DND-41 (cell line): ENCODE results near the gene ZNF581.

Source experiments
- ATAC-seq: fragments of 200-7000 bp; cut with Tn5 transposase; 3 replicates; pipeline ENCODE4 v1.9.1; 2021; ENCODE audit warnings: low read depth; ENCODE audit not compliant: insufficient read depth
- DNase-seq: peaks from one replicate; pipeline ENCODE4 v3.0.0-alpha.2; 2020
- H2AFZ ChIP-seq: 2 replicates; pipeline ENCODE4 v1.6.0; 2012; ENCODE audit warnings: low read depth, low read length
- H3K27ac ChIP-seq: 2 replicates; pipeline ENCODE4 v1.5.1; 2012; ENCODE audit warnings: low read length, inconsistent platforms
- H3K27me3 ChIP-seq: fragments of 200-600 bp; sonication (generic); 2 replicates; pipeline ENCODE4 v1.6.0; 2012; ENCODE audit warnings: low read length, mild to moderate bottlenecking, inconsistent platforms; ENCODE audit not compliant: insufficient read depth, poor library complexity
- H3K36me3 ChIP-seq: 2 replicates; pipeline ENCODE4 v1.5.1; 2012; ENCODE audit warnings: low read length, inconsistent platforms; ENCODE audit not compliant: insufficient read depth
- H3K4me1 ChIP-seq: 2 replicates; pipeline ENCODE4 v1.5.1; 2012; ENCODE audit warnings: mild to moderate bottlenecking, low read length; ENCODE audit not compliant: insufficient read depth
- H3K4me2 ChIP-seq: 2 replicates; pipeline ENCODE4 v1.6.0; 2012; ENCODE audit warnings: mild to moderate bottlenecking, moderate library complexity, low read length, inconsistent platforms; ENCODE audit not compliant: insufficient read depth
- H3K4me3 ChIP-seq, 2 experiments: fragments of 200-600 bp in 1 of 2; shearing (Covaris generic) in 1 of 2; 2 replicates each; pipeline ENCODE4 v1.5.1; 2012 to 2016; ENCODE audit warnings: inconsistent platforms in 2 of 2, low read length in 2 of 2, mild to moderate bottlenecking in 2 of 2, low read depth in 1 of 2, moderate library complexity in 1 of 2
- H3K79me2 ChIP-seq: 2 replicates; pipeline ENCODE4 v1.6.0; 2012; ENCODE audit warnings: low read length, inconsistent platforms; ENCODE audit not compliant: insufficient read depth
- H3K9ac ChIP-seq: 2 replicates; pipeline ENCODE4 v1.6.0; 2012; ENCODE audit warnings: low read depth, mild to moderate bottlenecking, inconsistent platforms, low read length, moderate library complexity
- H3K9me3 ChIP-seq: 2 replicates; pipeline ENCODE4 v1.5.1; 2012; ENCODE audit warnings: low read length, moderate library complexity, mild to moderate bottlenecking, inconsistent platforms; ENCODE audit not compliant: insufficient read depth, severe bottlenecking
- H4K20me1 ChIP-seq: 2 replicates; pipeline ENCODE4 v1.6.0; 2012; ENCODE audit warnings: low read length; ENCODE audit not compliant: insufficient read depth
- CTCF ChIP-seq: IDR thresholded peaks from 2 replicates; pipeline ENCODE4 v1.5.1; 2012; ENCODE audit warnings: borderline replicate concordance, low read length, moderate library complexity, mild to moderate bottlenecking; ENCODE audit not compliant: poor library complexity, severe bottlenecking; ENCODE audit errors: extremely low read depth
- EZH2 ChIP-seq: IDR thresholded peaks from 3 replicates; pipeline ENCODE4 v1.6.1; 2012; ENCODE audit warnings: borderline replicate concordance, low read depth, mild to moderate bottlenecking, moderate library complexity, low read length, inconsistent platforms; ENCODE audit not compliant: severe bottlenecking

The ZNF581 gene, protein sequence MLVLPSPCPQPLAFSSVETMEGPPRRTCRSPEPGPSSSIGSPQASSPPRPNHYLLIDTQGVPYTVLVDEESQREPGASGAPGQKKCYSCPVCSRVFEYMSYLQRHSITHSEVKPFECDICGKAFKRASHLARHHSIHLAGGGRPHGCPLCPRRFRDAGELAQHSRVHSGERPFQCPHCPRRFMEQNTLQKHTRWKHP

DNA sequence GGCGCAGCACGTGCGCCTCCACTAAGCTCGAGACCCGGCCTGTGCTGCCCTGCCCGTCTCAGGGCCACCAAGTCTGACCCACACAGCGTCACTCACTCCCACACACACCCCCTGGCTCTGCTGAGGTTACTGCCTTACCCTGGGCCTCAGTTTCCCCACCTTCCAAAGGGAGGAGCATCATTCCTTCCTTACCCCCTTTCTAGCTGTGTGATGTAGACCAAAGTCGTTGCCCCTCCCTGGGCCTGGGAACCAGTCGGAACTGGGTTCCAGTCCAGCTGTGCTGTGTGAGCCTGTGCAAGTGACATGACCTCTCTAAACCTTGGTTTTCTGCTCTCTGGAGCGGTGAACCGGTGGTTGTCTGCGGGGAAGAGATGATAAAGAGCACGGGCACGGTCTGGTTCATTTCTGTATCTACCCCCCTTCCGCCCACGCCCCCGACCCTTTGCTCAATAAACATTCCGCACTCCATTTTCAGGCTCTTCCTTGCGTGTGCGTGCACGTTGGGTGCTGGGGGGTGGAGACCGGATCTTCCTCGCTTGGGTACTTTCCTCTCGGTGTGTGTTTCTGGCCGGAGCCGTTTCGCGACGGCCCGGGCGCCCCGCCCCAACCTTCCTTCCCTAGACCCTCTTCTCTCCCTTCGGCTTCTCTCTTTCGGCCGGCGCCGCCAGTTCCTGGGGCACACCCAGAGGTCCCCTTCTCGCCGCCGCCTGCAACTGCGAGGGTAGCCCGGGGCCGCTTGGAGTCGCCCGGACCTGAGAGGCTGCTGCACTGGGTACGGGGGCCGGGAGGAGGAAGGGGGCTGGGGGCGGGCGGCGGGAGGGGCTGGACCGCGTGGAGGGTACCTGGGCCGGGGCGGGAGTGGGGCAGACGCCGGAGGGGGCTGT lies at the start of gene ZNF581:
Gene ZNF581, plus strand, starts transcription at position 647 of the 884 bp plus-strand sequence. CDS start 923 bp downstream, outside the sequence.
- no peaks in the 10 kb centered on the region for H3K9me3 ChIP-seq
- peaks cover 17% of the 10 kb centered on the region; the same call in 1 of the 2 replicates for H4K20me1 ChIP-seq
- H3K4me1 ChIP-seq = peaks cover 69% of the 10 kb centered on the region
- no peaks in the 10 kb centered on the region for H3K27me3 ChIP-seq
- peaks cover 16% of the 10 kb centered on the region for H3K36me3 ChIP-seq
- H3K9ac ChIP-seq = peak within 1 kb of the TSS; percentile 92
- DNase-seq (peak; percentile 83), ATAC-seq (peak; percentile 59)
- H3K79me2 ChIP-seq = peaks cover 71% of the 10 kb centered on the region
- peak within 1 kb of the TSS; percentile 63 for H2AFZ ChIP-seq
- TF ChIP-seq EZH2 (no peak), CTCF (no peak)
- H3K27ac ChIP-seq = peak within 1 kb of the TSS; percentile 73
- H3K4me3 ChIP-seq = peak within 1 kb of the TSS; percentile 98 to 99
- peak within 1 kb of the TSS; percentile 85 for H3K4me2 ChIP-seq

DNA sequence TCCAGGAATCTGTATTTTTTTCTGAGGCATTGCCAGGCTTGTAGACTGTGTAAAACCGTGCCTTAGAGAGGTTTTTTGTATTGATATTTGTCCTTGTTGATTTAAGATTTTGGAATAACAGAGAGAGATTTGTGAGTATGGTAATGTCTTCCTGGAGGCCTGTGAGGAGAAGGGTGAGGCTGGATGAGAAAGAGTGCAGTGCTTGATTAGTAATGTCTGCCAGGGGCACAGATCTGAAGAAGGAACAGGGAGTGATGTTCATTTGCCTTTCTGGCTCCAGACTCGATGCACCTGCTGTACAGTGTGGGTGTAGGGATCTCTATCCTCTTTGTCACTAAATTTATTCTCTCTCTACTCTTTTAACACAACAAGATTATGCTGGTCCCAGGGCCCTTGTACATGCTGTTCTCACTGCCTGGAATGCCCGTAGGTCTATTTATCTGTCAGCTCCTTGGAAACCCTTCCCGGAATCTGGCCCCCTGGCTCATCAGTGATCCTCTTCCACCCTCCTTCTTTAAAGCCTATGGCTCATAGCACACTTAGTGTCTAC lies 48.4 kb upstream of the ZNF581 start:
- H3K36me3 ChIP-seq = peaks cover 44% of the 10 kb centered on the region
- no peak overlapping the region for H3K4me2 ChIP-seq
- no peak for ATAC-seq

DNA sequence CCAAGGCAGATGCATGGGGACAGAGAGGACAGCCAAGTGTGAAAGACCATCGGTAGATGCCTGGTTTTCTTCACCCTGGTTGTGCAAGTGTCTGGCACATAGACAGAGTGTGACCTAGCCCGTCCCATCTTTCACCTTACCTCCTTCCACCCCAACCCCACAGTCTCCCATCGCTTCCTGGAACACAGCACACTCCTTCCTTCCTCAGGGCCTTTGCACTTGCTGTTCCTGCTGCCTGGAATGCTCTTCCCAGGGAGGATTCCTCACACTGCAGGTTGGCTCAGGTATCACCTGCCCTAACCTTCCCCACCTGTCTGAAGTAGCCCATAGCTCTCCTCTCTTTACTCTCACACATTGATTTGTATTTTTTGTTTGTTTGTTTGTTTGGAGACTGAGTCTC lies 47.1 kb upstream of the ZNF581 start:
- H3K4me3 ChIP-seq = no peak overlapping the region
- no peak overlapping the region for H3K4me2 ChIP-seq
- no peaks in the 10 kb centered on the region for H4K20me1 ChIP-seq
- H3K4me1 ChIP-seq = peaks cover 20% of the 10 kb centered on the region
- no peaks in the 10 kb centered on the region for H3K27me3 ChIP-seq
- ATAC-seq (no peak), DNase-seq (no peak)
- H2AFZ ChIP-seq = no peak overlapping the region
- H3K79me2 ChIP-seq = peaks cover 17% of the 10 kb centered on the region
- H3K9ac ChIP-seq = no peak overlapping the region
- TF ChIP-seq CTCF = no peak
- TF ChIP-seq EZH2 = no peak
- no peak overlapping the region for H3K27ac ChIP-seq
- peaks cover 44% of the 10 kb centered on the region for H3K36me3 ChIP-seq
- no peaks in the 10 kb centered on the region for H3K9me3 ChIP-seq

More for the DNA sequence above, 48.4 kb upstream of the ZNF581 start:
- Histone ChIP-seq H3K79me2 (peaks cover 11% of the 10 kb centered on the region; the same call in 1 of the 2 replicates), H3K9ac (no peak overlapping the region), H2AFZ (no peak overlapping the region), H3K27ac (no peak overlapping the region), H3K4me3 (no peak overlapping the region), H3K27me3 (no peaks in the 10 kb centered on the region), H4K20me1 (no peaks in the 10 kb centered on the region), H3K4me1 (peaks cover 12% of the 10 kb centered on the region), H3K9me3 (no peaks in the 10 kb centered on the region)
- TF ChIP-seq EZH2 (no peak), CTCF (no peak)
- DNase-seq = no peak
